Skeletal muscle satellite cell (primary cell): ENCODE measurements around the gene TBC1D2B.

Experiments
- H3K27me3 ChIP-seq: 2 replicates; pipeline ENCODE4 v1.7.0; 2013; ENCODE audit warnings: low read length; ENCODE audit not compliant: control insufficient read depth, insufficient read depth
- H3K36me3 ChIP-seq: 2 replicates; pipeline ENCODE4 v1.7.0; 2013; ENCODE audit warnings: mild to moderate bottlenecking, control low read depth, low read length; ENCODE audit not compliant: insufficient read depth
- H3K4me1 ChIP-seq: 2 replicates; pipeline ENCODE4 v1.7.0; 2013; ENCODE audit warnings: low read length; ENCODE audit not compliant: control insufficient read depth, insufficient read depth
- H3K4me2 ChIP-seq: 2 replicates; pipeline ENCODE4 v1.7.0; 2013; ENCODE audit warnings: mild to moderate bottlenecking, low read length
- H3K4me3 ChIP-seq: 2 replicates; pipeline ENCODE4 v1.7.0; 2013; ENCODE audit warnings: low read length
- H3K9ac ChIP-seq: 2 replicates; pipeline ENCODE4 v1.7.0; 2013; ENCODE audit warnings: mild to moderate bottlenecking, low read depth, low read length, moderate library complexity
- H3K9me3 ChIP-seq: replicated peaks from 2 replicates; pipeline ENCODE4 v1.7.0; 2013; ENCODE audit warnings: mild to moderate bottlenecking, control low read depth, low read length

Gene TBC1D2B

GRCh38 chr15:78104566-78105475, 27.3 kb upstream of the TBC1D2B start:
- H3K4me3 ChIP-seq = no peak overlapping the region
- H3K9me3 ChIP-seq = no peaks in the 10 kb centered on the region
- H3K27me3 ChIP-seq = no peaks in the 10 kb centered on the region
- H3K4me2 ChIP-seq = no peak overlapping the region
- peaks cover 6% of the 10 kb centered on the region for H3K4me1 ChIP-seq
- H3K36me3 ChIP-seq = no peaks in the 10 kb centered on the region
- H3K9ac ChIP-seq = no peak overlapping the region

DNA sequence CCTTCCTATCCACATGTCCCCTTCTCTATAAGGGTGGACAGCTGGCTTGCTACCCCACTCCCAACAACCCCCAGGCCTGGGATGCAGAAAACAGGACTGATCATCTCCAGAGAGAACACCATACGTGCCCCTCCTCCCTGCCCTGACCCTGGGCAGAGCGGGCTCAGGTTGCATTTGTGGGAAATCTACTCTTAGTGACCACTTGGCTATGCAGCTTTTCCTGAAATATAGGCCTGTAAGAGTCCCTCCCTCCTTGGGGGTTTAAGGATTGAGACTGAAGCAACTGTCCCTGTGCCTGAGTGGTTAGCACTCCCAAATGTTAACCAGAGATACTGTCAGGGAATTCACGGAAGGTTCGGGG, 26.6 kb upstream of the TBC1D2B start:
- H3K4me3 ChIP-seq = no peak overlapping the region
- H3K36me3 ChIP-seq = no peaks in the 10 kb centered on the region
- no peaks in the 10 kb centered on the region for H3K9me3 ChIP-seq
- no peak overlapping the region for H3K9ac ChIP-seq
- peaks cover 6% of the 10 kb centered on the region for H3K4me1 ChIP-seq
- no peaks in the 10 kb centered on the region for H3K27me3 ChIP-seq
- no peak overlapping the region for H3K4me2 ChIP-seq

DNA sequence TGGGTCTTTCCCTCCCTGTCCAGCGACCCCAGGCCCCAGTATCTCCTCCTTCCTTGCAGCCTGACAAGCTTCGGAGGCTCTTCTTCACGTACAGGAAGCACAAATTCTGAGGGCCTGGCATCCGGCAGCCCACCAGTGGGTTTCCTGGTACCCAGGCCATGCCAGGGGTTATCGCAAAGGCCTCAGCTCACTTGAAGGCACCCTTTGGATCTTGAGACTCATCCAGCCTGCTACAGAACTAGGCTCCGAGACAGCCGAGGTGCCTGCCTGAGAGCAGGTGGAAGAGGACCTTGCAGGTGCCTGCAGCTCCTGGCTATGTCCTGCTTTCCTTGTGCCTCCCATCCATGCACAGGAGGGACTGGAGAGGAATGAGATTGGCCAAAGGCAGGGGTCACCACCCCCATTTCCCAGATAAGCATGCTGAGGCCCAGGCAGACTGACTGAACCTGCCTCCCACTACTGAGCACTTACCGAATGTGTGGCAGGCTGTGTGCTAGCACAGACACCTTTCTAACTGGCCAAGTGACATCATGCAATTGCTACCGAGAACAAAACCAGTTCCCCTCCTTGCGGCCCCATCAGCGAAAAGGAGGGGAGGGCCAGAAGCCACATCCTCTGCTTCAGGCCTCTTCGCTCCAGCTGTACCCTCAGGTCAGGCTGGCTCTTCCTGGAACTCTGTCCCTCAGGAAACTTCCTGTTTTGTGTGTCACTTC, 26.1 kb upstream of the TBC1D2B start:
- no peaks in the 10 kb centered on the region for H3K27me3 ChIP-seq
- H3K4me1 ChIP-seq = peaks cover 6% of the 10 kb centered on the region
- no peak overlapping the region for H3K9ac ChIP-seq
- H3K36me3 ChIP-seq = no peaks in the 10 kb centered on the region
- H3K4me3 ChIP-seq = no peak overlapping the region
- no peak overlapping the region for H3K4me2 ChIP-seq
- H3K9me3 ChIP-seq = no peaks in the 10 kb centered on the region

DNA sequence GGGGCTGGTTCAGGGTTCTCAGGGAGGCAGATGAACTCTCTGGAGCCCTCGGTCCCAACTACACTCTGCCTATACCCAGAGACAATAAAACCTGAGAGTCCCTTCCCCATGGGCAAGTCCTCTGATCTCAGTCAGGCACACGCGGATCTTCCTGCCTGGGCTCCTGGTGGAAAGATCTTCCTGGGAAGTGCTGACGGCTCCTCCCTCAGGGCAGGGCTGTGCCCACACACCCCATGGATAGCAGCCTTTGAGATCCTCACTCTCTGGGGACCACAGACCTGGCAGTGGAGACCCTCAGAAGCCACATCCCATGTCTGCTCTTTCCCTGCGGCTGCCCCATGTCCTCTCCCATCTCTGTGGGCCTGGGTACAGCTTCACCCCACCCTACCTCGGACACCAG, 25.2 kb upstream of the TBC1D2B start:
- Histone ChIP-seq H3K9ac (no peak overlapping the region), H3K27me3 (no peaks in the 10 kb centered on the region), H3K4me2 (no peak overlapping the region), H3K4me1 (peaks cover 6% of the 10 kb centered on the region), H3K4me3 (no peak overlapping the region), H3K9me3 (no peaks in the 10 kb centered on the region), H3K36me3 (no peaks in the 10 kb centered on the region)

GRCh38 chr15:78102211-78102610, 24.7 kb upstream of the TBC1D2B start:
- H3K9me3 ChIP-seq = no peaks in the 10 kb centered on the region
- peaks cover 6% of the 10 kb centered on the region for H3K4me1 ChIP-seq
- no peak overlapping the region for H3K4me2 ChIP-seq
- no peak overlapping the region for H3K9ac ChIP-seq
- no peaks in the 10 kb centered on the region for H3K36me3 ChIP-seq
- no peak overlapping the region for H3K4me3 ChIP-seq
- H3K27me3 ChIP-seq = no peaks in the 10 kb centered on the region

GRCh38 chr15:78101423-78102105, 24.1 kb upstream of the TBC1D2B start:
- no peaks in the 10 kb centered on the region for H3K27me3 ChIP-seq
- no peak overlapping the region for H3K4me2 ChIP-seq
- H3K4me1 ChIP-seq = peaks cover 6% of the 10 kb centered on the region
- no peak overlapping the region for H3K9ac ChIP-seq
- H3K4me3 ChIP-seq = no peak overlapping the region
- H3K36me3 ChIP-seq = no peaks in the 10 kb centered on the region
- no peaks in the 10 kb centered on the region for H3K9me3 ChIP-seq

- no peaks in the 10 kb centered on the region for H3K9me3 ChIP-seq
- no peak overlapping the region for H3K4me2 ChIP-seq
- H3K9ac ChIP-seq = no peak overlapping the region
- H3K4me3 ChIP-seq = no peak overlapping the region
- H3K27me3 ChIP-seq = no peaks in the 10 kb centered on the region
- no peaks in the 10 kb centered on the region for H3K36me3 ChIP-seq
- H3K4me1 ChIP-seq = peaks cover 3% of the 10 kb centered on the region
These were observed 23.4 kb upstream of the TBC1D2B start for GRCh38 chr15:78100886-78101285.

- Histone ChIP-seq H3K9ac (no peak overlapping the region), H3K4me2 (no peak overlapping the region), H3K4me1 (peaks cover 6% of the 10 kb centered on the region), H3K9me3 (no peaks in the 10 kb centered on the region), H3K4me3 (no peak overlapping the region), H3K27me3 (no peaks in the 10 kb centered on the region), H3K36me3 (no peaks in the 10 kb centered on the region)
These were observed 20.7 kb upstream of the TBC1D2B start for GRCh38 chr15:78098131-78098755.

DNA sequence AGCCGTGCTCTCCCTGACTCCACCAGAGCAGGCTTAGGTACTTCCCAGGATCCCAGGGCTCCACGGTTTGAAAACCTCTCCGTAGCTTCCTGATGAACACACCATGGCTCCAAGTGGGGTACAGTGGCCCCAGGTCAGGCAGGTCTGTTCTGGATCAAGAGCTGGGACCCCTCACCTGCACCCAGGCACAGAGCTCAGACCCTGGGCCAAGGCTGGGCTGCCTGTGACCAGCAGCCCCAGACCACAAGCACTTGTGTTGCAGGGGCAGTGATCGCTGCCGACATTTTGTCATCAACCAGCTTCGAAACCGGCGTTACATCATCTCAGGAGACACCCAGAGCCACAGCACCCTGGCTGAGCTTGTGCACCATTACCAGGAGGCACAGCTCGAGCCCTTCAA, 20.2 kb upstream of the TBC1D2B start:
- H3K4me3 ChIP-seq = no peak overlapping the region
- no peak overlapping the region for H3K9ac ChIP-seq
- no peaks in the 10 kb centered on the region for H3K9me3 ChIP-seq
- H3K27me3 ChIP-seq = no peaks in the 10 kb centered on the region
- H3K4me1 ChIP-seq = peaks cover 12% of the 10 kb centered on the region
- H3K4me2 ChIP-seq = no peak overlapping the region
- H3K36me3 ChIP-seq = no peaks in the 10 kb centered on the region

GRCh38 chr15:78093242-78094020, 15.9 kb upstream of the TBC1D2B start:
- H3K27me3 ChIP-seq = peaks cover 11% of the 10 kb centered on the region
- H3K4me2 ChIP-seq = peak overlapping the region; percentile 26
- no peaks in the 10 kb centered on the region for H3K9me3 ChIP-seq
- H3K4me3 ChIP-seq = no peak overlapping the region
- H3K36me3 ChIP-seq = no peaks in the 10 kb centered on the region
- H3K4me1 ChIP-seq = peaks cover 15% of the 10 kb centered on the region
- no peak overlapping the region for H3K9ac ChIP-seq
